HepG2 (cell line): ENCODE data around the gene RBX1. TPM values are rescaled to one million over a fixed set of nuclear protein-coding genes. Genes with fewer than 3 reads are reported as not detected.

Experiments
- ATAC-seq: fragments of 200-7000 bp; cut with Tn5 transposase; 3 replicates; pipeline ENCODE4 v1.9.1; 2020; ENCODE audit warnings: mild to moderate bottlenecking, moderate library complexity
- BruUV-seq: library from RNA; stranded (reverse); fragments of 400-500 nt; replicated peaks from 2 replicates; lab custom pipeline; 2021; lab: Mats Ljungman, UMichigan
- CTCF ChIA-PET: fragments of 300-600 bp; formaldehyde crosslinking; extraction: SDS; loops from one replicate; lab custom pipeline; 2021; ENCODE audit warnings: low total read pairs, inconsistent platforms, low intra/inter-chr PET ratio; lab: Yijun Ruan, JAX
- POLR2A ChIA-PET: fragments of 350-600 bp; sonication (Branson Sonifier 250); formaldehyde crosslinking; loops from one replicate; lab custom pipeline; 2020; ENCODE audit warnings: antibody characterized with exemption, inconsistent platforms; lab: Yijun Ruan, JAX
- DNase-seq: peaks from one replicate; pipeline ENCODE4 v3.0.0-alpha.2; 2015; ENCODE audit warnings: low spot score
- FAIRE-seq: peaks from 3 replicates; lab custom pipeline; 2011; peaks lifted over from hg19 to GRCh38; lab: Jason Lieb, UNC
- H2AFZ ChIP-seq: one replicate; pipeline ENCODE4 v1.6.1; 2011; ENCODE audit warnings: low read length, inconsistent platforms
- H3K27ac ChIP-seq: fragments of 300-600 bp; 3 replicates; pipeline ENCODE4 v1.8.0; 2011; ENCODE audit warnings: mixed run types, mild to moderate bottlenecking, mixed read lengths, low read length, inconsistent platforms; ENCODE audit not compliant: insufficient read depth; ENCODE audit errors: extremely low read length
- H3K27me3 ChIP-seq, 2 experiments: fragments of 200-600 bp in 1 of 2; 2 replicates in 1 of 2; 3 replicates in 1 of 2; pipeline versions ENCODE4 v1.6.0 to v1.8.0; 2011; ENCODE audit warnings: low read length in 2 of 2, mild to moderate bottlenecking in 2 of 2, moderate library complexity in 2 of 2, inconsistent platforms in 1 of 2; ENCODE audit not compliant: insufficient read depth in 2 of 2, control insufficient read depth in 1 of 2
- H3K36me3 ChIP-seq, 2 experiments: fragments of 200-600 bp in 1 of 2; replicated peaks in 1 of 2; 2 replicates in 1 of 2; 3 replicates in 1 of 2; pipeline versions ENCODE4 v1.5.1 to v1.8.0; 2011; ENCODE audit warnings: low read length in 2 of 2, inconsistent platforms in 1 of 2; ENCODE audit not compliant: insufficient read depth in 2 of 2, control insufficient read depth in 1 of 2
- H3K4me1 ChIP-seq: 2 replicates; pipeline ENCODE4 v1.5.1; 2012; ENCODE audit warnings: low read length, inconsistent platforms; ENCODE audit not compliant: insufficient read depth
- H3K4me2 ChIP-seq: 2 replicates; pipeline ENCODE4 v1.6.0; 2011; ENCODE audit warnings: low read depth, low read length, inconsistent platforms
- H3K4me3 ChIP-seq, 3 experiments: fragments of 200-600 bp in 1 of 3; sonication (generic), shearing (Covaris generic) in 1 of 3; replicated peaks in 1 of 3; 2 replicates each; pipeline ENCODE4 v1.5.1; 2011 to 2016; ENCODE audit warnings: low read length in 3 of 3, inconsistent platforms in 2 of 3, low read depth in 2 of 3, mild to moderate bottlenecking in 2 of 3, control low read depth in 1 of 3, mixed read lengths in 1 of 3; ENCODE audit not compliant: insufficient read depth in 1 of 3
- H3K79me2 ChIP-seq: one replicate; pipeline ENCODE4 v1.6.1; 2011; ENCODE audit warnings: low read length, inconsistent platforms; ENCODE audit not compliant: insufficient read depth
- H3K9ac ChIP-seq: 2 replicates; pipeline ENCODE4 v1.6.0; 2011; ENCODE audit warnings: mild to moderate bottlenecking, low read depth, low read length, inconsistent platforms; ENCODE audit not compliant: insufficient read depth
- H3K9me3 ChIP-seq: 2 replicates; pipeline ENCODE4 v1.5.1; 2012; ENCODE audit warnings: mild to moderate bottlenecking, low read length
- H4K20me1 ChIP-seq: 2 replicates; pipeline ENCODE4 v1.6.0; 2011; ENCODE audit warnings: inconsistent platforms, mild to moderate bottlenecking, low read length, moderate library complexity; ENCODE audit not compliant: insufficient read depth
- KDM2A ChIP-seq: sonication (generic); formaldehyde crosslinking; IDR thresholded peaks from 2 replicates; pipeline ENCODE4 v1.4.0; 2020; ENCODE audit warnings: low read depth, missing genetic modification reagents, borderline replicate concordance
- RNF2 ChIP-seq: fragments of 450-650 bp; conservative IDR thresholded peaks from 2 replicates; pipeline ENCODE4 v1.6.1; 2016; ENCODE audit warnings: low read depth
- SCMH1 ChIP-seq: sonication (generic); formaldehyde crosslinking; IDR thresholded peaks from 2 replicates; pipeline ENCODE4 v1.9.0; 2021; ENCODE audit warnings: missing genetic modification reagents, mild to moderate bottlenecking, borderline replicate concordance
- ZNF484 ChIP-seq: sonication (generic); formaldehyde crosslinking; IDR thresholded peaks from 2 replicates; pipeline ENCODE4 v1.5.1; 2020; ENCODE audit warnings: mild to moderate bottlenecking, low read depth, missing genetic modification reagents, borderline replicate concordance
- WGBS: methylation state at CpG from one replicate; pipeline ENCODE4 v1.1.6; 2017; ENCODE audit warnings: low lambda C conversion rate; 5-methylcytosine and 5-hydroxymethylcytosine counted together
- in situ Hi-C: cut with HindIII; loops from 2 replicates; pipeline ENCODE4 v1.10.0; 2017; ENCODE audit warnings: low pct_unique_long_range_greater_than_20kb; ENCODE audit not compliant: extremely low pct_ligation_motif_present
- intact Hi-C: fragments of 100-400 bp; cut with micrococcal nuclease; formaldehyde crosslinking; loops from one replicate; pipeline ENCODE4 v1.10.0; 2022; ENCODE audit not compliant: unreplicated experiment
- polyA plus RNA-seq, 8 experiments: library from polyadenylated mRNA; depleted of rRNA in 3 of 8; stranded (reverse) in 7 of 8; unstranded in 1 of 8; fragments of >200 nt; fragmentation: Illumina TruSeq in 4 of 8; extraction: Trizol in 4 of 8; gene quantifications; 2 replicates each; pipeline versions ENCODE4 v1.2.1 to v1.2.3, GENCODE V29; 2011 to 2016; ENCODE audit warnings: low read depth in 4 of 8, missing spikeins in 1 of 8, mixed read lengths in 1 of 8; ENCODE audit not compliant: insufficient read depth in 1 of 8
- total RNA-seq, 5 experiments: library from RNA; depleted of rRNA; stranded (reverse); fragments of >200 nt; fragmentation: Illumina TruSeq; extraction: Trizol; gene quantifications; 2 replicates each; pipeline ENCODE4 v1.2.3, GENCODE V29; 2016; ENCODE audit warnings: low read depth in 1 of 5
- TF ChIP-seq, protein P1 (sequence below): IDR thresholded peaks from 2 replicates; pipeline ENCODE4 v1.6.1; 2016
- TF ChIP-seq, protein P2 (sequence below): sonication (generic); formaldehyde crosslinking; IDR thresholded peaks from 2 replicates; pipeline ENCODE4 v1.4.0; 2020; ENCODE audit warnings: missing genetic modification reagents

Gene RBX1
- total and polyA plus RNA-seq, 2 of the 13 experiments (the other 11 are each of a cell fraction or from before 2014, with no cell fraction given): 84.9 to 90.2 TPM

DNA sequence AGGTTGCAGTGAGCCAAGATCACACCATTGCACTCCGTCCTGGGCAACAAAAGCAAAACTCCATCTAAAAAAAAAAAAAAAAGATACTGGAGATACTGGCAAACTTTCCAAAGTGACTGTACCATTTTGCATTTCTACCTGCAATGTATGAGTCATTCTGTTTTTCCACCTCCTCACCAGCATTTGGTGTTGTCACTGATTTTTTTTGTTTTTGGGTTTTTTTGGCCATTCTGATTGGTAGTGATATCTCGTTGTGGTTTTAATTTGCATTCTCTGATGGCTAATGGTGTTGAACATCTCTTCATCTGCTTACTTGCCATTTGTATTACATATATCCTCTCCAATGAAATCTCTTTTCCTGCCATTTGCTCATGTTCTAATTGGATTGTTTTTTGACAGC lies 12.0 kb upstream of the RBX1 start:
- FAIRE-seq (no peak), ATAC-seq (no peak), DNase-seq (no peak)
- in situ Hi-C loops (no loop called here), intact Hi-C loops (no loop called here)
- H3K4me3 ChIP-seq: no peak overlapping the region
- BruUV-seq: no TSS peak
- no peaks in the 10 kb centered on the region for H3K9me3 ChIP-seq
- H3K79me2 ChIP-seq: no peaks in the 10 kb centered on the region
- ChIA-PET CTCF (no interaction called here), POLR2A (no interaction called here)
- H2AFZ ChIP-seq: no peak overlapping the region
- H4K20me1 ChIP-seq: no peaks in the 10 kb centered on the region
- no peaks in the 10 kb centered on the region for H3K27me3 ChIP-seq
- no peak overlapping the region for H3K4me2 ChIP-seq
- H3K27ac ChIP-seq: no peak overlapping the region
- WGBS: 88% methylated on average over 2 of the region's 2 CpGs
- no peak overlapping the region for H3K9ac ChIP-seq
- H3K36me3 ChIP-seq: no peaks in the 10 kb centered on the region
- TF ChIP-seq ZNF484 (CRISPR knock-in tag) (no peak), SCMH1 (no peak), RNF2 (no peak), KDM2A (CRISPR knock-in tag) (no peak)
- TF ChIP-seq, protein P1, sequence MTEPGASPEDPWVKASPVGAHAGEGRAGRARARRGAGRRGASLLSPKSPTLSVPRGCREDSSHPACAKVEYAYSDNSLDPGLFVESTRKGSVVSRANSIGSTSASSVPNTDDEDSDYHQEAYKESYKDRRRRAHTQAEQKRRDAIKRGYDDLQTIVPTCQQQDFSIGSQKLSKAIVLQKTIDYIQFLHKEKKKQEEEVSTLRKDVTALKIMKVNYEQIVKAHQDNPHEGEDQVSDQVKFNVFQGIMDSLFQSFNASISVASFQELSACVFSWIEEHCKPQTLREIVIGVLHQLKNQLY (CRISPR knock-in tag): no peak
- TF ChIP-seq, protein P2, sequence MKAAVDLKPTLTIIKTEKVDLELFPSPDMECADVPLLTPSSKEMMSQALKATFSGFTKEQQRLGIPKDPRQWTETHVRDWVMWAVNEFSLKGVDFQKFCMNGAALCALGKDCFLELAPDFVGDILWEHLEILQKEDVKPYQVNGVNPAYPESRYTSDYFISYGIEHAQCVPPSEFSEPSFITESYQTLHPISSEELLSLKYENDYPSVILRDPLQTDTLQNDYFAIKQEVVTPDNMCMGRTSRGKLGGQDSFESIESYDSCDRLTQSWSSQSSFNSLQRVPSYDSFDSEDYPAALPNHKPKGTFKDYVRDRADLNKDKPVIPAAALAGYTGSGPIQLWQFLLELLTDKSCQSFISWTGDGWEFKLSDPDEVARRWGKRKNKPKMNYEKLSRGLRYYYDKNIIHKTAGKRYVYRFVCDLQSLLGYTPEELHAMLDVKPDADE: no peak
- 0 out of 2 replicates have a peak, but pooled peaks cover 3% of the 10 kb centered on the region for H3K4me1 ChIP-seq
